NCI-H2107 (cell line): ENCODE data around the gene KCNQ4.

Experiments
- DNase-seq: peaks from one replicate; lab custom pipeline; 2025; lab: John Stamatoyannopoulos, UW

KCNQ4 gene

DNA sequence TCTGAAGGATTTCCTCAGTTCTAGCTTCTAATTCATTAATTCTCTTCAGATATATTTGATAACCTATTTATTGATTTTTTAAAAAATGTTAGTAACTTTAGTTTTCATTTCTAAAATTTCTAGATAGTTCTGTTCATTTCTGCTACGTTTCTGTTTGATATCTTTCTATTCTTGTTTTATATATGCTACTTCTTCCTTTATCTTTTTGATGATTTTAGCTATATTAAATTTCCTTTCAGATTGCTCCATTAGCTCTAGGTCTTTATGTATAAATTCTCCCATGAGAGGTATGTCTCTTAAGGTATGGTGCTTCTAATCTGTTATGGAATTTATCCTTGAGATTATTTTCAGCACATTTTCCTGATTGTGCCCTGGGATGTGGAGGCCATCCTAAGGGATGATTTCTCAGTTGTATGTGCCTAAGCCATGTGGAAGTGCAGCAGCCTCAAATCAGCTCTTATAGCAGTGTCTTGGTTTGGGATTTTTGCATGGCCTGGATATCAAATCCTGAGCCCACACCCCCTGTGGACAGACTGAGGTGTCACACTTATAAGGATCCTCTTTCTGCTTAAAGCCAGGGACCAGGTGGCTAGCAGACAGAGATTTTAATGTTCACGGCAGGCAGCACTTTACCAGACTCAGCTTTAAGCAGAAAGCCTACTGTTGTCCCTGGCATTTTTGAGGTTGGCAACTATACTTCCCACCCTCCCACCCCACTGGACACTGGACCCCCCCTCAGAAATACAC, 6.2 kb upstream of the KCNQ4 start:
- DNase-seq: no peak

GRCh38 chr1:40780678-40781607, 2.6 kb upstream of the KCNQ4 start:
- no peak for DNase-seq

DNA sequence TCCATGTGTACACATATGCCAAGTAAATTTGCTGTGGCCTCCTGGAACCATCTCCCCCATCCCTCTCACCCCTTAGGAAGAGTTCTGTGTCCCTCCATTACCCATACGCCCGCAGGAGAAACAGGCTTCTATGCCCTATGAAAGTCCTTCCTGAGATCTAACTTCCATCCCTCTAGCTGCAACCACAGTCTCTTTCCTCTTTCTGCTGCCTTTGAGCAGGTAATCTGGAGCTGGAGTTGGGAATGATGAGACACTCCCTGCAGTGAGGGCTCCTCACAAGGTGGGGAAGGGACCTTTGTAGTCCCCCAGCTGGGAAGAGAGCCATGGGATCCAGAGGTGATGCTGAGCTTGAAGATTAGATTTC, 2.0 kb upstream of the KCNQ4 start:
- DNase-seq: no peak

DNA sequence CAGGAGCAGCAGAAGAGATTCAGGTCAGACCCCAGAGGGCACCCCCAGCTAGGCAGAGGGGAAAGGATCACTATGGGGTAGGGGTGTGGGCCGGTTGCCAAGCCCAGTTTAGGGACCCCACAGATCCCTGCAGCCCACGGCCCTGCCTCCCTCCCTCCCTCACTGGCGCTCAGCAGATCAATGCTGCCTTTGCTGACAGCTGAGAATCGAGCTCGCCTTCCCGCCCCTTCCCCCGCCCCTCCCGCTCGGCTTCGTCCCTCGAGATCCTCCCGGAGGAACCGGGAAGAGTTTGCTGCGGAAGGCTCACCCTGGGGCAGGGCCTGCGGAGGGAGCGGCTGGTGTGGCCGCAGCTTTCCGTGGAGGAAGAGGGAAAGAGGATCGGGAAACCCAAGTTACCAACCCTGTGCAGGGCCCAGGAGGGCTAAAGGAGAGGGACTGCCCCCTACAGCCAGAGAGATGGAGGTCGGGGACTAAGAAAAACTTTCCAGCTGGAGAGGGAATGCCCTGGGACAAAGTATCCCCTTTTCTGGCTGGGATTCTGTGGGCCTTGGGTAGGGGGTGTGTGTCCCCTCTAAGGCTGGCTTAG, 1.1 kb upstream of the KCNQ4 start:
- no peak for DNase-seq

GRCh38 chr1:40784141-40784770, 669 bp downstream of the KCNQ4 start:
- DNase-seq: no peak

- DNase-seq: no peak
Observed at GRCh38 chr1:40784771-40785151, 1.2 kb downstream of the KCNQ4 start.

DNA sequence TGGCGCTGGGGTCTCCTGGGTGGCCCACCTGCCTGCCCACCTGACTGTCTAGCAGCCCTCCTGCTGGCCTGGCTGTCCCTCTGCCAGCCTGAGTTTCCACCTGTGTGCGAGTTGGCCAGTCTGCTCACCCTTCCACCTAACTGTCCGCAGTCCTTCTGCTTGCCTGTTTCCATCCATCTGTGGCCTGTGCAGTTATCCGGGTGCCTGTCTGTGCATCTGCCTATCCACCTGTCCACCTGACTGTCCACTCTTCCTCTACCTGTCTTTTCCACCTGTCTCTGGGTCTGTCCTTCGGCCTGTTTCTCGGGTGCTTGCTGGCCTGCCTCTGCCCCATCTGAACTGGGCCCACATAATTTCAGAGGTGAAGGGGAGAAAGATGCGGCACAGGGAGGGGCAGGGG, 1.9 kb downstream of the KCNQ4 start:
- DNase-seq: no peak

DNA sequence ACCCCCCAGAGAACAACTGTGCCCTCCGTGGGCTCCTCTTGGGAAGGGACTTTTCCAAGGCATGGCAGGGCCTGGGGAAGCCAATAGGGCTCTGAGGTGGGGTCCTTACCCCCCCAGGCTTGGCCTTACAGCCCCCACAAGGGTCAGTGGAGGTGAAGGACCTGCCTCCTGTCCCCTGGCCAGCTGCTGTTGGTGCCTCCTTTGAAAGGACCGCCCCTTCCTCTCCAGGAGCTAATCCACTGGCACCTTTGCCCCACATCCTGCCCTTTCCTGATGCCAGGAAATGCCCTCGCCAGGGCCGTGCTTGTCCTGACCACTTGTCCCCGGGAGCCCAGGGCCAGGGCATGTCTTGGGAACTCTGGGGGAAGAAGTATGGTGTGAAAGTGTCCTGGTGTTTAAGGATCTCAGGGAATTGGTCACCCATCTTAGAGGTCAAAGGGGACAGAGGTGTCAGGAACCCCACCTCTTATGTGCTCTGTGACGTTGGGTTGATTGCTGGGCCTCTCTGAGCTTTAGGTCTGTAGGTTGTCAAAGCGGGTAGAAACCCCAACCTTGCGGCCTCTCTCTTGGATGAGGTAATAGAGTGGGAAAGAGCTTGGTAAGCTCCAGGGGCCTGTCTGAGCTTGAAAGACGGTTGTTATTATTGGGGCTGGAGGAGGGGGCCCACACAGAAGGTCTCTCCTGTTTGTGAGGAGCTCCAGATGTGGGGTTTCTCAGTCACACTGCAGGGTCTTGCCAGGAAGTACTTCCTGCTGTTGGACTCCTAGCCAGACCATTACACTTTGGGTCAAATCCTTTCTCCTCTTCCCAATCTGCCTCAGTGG, 2.8 kb downstream of the KCNQ4 start:
- no peak for DNase-seq

GRCh38 chr1:40786995-40787705, 3.6 kb downstream of the KCNQ4 start:
- DNase-seq: no peak

DNA sequence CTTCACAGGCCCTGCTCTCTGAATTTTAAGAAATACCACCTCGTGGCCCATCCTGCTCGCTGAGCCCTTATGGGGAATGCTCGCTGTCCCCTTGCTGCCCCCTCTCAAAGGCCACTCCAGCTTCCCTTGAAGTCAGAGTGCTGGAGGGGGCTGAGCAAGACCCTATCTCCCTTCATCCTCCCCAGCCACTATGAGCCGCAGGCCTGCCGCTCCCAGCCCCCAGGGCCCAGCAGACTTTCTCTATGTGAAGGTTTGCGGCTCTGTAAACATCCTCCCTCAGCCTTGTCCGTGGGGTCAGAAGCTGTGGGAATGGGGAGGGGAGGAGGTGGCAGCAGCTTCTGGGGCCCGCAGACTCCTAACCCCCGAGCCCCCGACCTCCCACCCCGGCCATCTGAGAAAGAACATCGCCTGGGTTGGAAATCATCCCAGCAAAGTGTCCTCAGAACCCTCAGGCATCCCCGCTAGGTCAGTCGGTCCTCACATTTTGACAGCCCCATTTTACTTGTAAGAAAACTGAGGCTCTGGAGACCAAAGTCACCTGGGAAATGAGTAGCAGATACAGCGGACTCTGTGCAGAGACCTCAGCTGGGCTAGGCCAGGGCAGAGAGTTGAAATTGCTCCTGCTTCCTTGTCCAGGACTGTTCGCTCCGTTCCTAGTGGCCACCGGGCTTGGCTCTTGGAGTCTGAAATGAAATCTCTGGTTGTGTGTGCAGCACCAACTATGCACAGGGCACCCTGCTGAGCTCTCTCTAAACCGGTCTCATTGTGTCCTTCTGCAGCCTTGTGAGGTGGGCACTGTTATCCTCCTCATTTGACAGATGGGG, 4.4 kb downstream of the KCNQ4 start:
- no peak for DNase-seq

- DNase-seq: no peak
Observed at GRCh38 chr1:40788561-40789341, 5.2 kb downstream of the KCNQ4 start.

DNA sequence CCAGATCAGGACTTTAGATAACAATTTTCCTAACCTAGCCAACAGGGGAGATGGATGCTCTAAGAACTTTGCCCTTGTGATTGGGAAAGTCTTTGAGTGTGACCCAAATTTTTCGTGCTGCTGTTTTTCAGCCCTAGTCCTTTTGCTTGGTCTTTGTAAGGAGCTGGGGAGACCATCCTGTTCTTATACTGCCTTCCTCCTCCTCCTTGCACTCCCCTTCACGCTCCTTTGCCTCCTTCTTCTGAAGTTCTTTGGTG, 5.7 kb downstream of the KCNQ4 start:
- DNase-seq: no peak

GRCh38 chr1:40789661-40790430, 6.3 kb downstream of the KCNQ4 start:
- no peak for DNase-seq

DNA sequence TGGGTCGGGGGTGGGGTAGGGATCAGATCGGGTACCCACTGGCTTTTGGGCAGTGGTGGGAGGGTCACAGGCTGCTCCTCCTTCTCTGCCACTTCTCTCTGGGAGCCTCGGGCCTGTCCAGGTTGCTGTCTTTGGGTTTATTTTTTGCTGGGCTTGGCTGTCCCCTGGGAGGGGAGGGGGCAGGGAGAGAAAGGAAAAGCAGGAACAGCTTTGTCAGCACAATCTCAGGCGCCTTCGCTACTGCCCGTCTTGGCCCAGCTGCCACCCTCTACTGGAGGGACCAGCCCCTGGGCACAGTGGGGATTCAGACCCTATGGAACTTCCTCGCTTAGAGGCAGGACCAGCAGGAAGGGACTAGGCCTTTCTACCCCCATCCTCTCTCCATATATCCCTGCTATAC, 8.4 kb downstream of the KCNQ4 start:
- no peak for DNase-seq

DNA sequence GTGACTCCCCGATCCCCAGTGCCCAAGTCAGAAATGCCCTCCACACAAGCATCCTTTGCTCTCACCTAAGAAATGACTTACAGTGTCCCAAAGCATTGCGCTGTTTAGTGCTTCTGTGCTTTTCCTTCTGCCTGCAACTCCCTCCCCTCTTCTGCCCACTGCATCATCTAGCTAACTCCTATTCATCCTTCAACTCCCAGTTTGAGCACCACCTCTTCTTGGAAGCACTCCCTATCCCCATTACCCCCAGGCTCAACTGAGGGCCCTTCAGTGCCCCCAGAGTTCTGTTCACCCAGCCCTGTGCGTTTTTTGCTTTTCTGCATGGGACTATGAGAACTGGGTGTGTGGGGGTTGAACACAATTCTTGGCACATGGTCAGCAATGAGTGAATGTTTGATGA, 10.0 kb downstream of the KCNQ4 start:
- DNase-seq: no peak

GRCh38 chr1:40794048-40794447, 10.5 kb downstream of the KCNQ4 start:
- DNase-seq: no peak

- DNase-seq: no peak
Observed at GRCh38 chr1:40794974-40795715, 11.6 kb downstream of the KCNQ4 start.
